Measurements from ENCODE around the gene KIF21A.
"Not testable (repeated sequence)": the region's sequence is repeated elsewhere in the genome, so short reads cannot be mapped to it uniquely, and the experiment has no call there.

Gene KIF21A

DNA sequence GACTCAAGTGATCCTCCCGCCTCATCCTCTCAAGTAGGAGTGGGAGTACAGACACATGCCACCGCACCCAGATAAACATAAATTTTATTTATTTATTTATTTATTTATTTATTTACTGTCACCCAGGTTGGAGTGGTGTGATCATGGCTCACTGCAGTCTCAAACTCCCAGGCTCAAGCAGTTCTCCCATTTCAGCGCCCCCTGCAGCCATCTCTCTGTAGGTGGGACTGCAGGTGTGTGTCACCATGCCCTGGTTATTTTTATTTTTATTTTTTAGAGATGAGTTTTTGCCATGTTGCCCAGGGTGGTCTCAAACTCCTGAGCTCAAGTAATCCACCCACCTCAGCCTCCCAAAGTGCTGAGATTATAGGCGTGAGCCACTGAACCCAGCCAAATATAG, 33.2 kb upstream of the KIF21A start:
- TF ChIP-seq, protein P1, sequence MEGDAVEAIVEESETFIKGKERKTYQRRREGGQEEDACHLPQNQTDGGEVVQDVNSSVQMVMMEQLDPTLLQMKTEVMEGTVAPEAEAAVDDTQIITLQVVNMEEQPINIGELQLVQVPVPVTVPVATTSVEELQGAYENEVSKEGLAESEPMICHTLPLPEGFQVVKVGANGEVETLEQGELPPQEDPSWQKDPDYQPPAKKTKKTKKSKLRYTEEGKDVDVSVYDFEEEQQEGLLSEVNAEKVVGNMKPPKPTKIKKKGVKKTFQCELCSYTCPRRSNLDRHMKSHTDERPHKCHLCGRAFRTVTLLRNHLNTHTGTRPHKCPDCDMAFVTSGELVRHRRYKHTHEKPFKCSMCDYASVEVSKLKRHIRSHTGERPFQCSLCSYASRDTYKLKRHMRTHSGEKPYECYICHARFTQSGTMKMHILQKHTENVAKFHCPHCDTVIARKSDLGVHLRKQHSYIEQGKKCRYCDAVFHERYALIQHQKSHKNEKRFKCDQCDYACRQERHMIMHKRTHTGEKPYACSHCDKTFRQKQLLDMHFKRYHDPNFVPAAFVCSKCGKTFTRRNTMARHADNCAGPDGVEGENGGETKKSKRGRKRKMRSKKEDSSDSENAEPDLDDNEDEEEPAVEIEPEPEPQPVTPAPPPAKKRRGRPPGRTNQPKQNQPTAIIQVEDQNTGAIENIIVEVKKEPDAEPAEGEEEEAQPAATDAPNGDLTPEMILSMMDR (IDR thresholded peaks at IDR 0.05; ENCODE audit: low read depth, low read length, missing control alignments): peak; percentile 15
- H3K4me3 ChIP-seq (ENCODE audit: low read depth, low read length): no peak overlapping the region
- DNase-seq (ENCODE audit: low read depth): no peak

DNA sequence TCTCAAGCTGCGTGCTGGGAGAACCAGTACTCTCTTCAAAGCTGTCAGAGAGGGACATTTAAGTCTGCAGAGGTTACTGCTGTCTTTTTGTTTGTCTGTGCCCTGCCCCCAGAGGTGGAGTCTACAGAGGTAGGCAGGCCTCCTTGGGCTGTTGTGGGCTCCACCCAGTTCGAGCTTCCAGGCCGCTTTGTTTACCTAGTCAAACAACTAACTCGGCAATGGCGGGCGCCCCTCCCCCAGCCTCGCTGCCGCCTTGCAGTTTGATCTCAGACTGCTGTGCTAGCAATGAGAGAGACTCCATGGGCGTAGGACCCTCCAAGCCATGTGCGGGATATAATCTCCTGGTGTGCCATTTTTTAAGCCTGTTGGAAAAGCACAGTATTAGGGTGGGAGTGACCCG, 32.2 kb upstream of the KIF21A start:
- DNase-seq (ENCODE audit: low read depth): not testable (repeated sequence)

GRCh38 chr12:39467432-39467870, 24.5 kb upstream of the KIF21A start:
- TF ChIP-seq, protein P1 (IDR thresholded peaks at IDR 0.05; ENCODE audit: low read depth, low read length, missing control alignments): no peak
- peak; percentile 3 for DNase-seq (ENCODE audit: low read depth)

More for the DNA sequence above, 32.2 kb upstream of the KIF21A start:
- not testable (repeated sequence) for H3K4me3 ChIP-seq (ENCODE audit: low read depth, low read length)

DNA sequence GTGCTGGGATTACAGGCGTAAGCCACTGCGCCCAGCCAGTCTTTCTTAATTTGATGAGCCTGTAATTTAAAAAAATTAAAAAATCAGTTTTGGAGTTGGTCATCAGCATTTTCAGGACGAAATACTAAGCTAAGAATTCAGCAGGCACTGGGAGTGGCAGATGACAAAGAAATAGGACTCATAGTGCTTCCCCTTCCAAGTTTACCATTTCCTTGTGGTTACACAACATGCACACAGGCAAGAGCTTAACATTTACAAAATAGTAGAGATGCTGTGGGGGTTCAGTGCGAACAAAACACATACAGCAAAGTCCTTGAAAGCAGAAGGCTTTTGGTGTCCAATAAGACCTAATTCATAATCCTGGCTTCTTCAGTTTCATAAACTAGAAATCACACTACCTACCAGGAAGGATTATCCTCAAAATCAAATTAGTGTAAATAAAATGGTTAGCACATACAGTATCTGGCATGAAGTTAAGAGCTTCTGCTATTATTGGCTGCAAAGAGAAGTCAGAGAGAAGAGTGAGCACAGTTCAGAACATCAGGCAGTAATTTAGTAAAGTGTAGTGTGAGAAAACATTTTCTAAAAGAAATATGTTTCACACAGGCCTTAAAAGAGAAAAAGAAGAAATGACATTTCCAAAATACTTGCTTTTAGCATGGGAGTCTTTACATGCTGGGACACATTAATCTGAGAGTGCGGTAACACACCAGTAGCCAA, 22.2 kb upstream of the KIF21A start:
- TF ChIP-seq, protein P1 (IDR thresholded peaks at IDR 0.05; ENCODE audit: low read depth, low read length, missing control alignments): no peak
- no peak overlapping the region for H3K4me3 ChIP-seq (ENCODE audit: low read depth, low read length)
- DNase-seq (ENCODE audit: low read depth): no peak

More at GRCh38 chr12:39467432-39467870, 24.5 kb upstream of the KIF21A start:
- H3K4me3 ChIP-seq (ENCODE audit: low read depth, low read length): no peak overlapping the region; the same call in 1 of the 2 replicates

DNA sequence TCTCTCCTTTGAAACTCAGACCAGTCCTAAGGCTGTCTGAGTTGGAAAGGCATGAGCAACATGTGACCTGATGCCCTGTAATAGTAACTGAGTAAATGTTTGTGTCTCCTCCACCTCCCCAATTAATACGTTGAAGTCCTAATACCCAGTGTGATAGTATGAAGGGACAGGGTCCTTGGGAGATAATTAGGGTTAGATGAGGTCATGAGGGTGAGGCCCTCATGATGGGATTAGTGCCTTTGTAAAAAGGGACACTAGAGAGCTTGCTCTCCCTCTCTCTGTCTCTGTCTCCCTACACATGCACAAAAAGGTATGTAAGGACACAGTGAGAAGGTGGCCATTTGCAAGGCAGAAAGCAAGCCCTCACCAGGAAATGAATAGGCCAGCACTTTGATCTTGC, 18.1 kb upstream of the KIF21A start:
- TF ChIP-seq, protein P1 (IDR thresholded peaks at IDR 0.05; ENCODE audit: low read depth, low read length, missing control alignments): no peak
- no peak overlapping the region for H3K4me3 ChIP-seq (ENCODE audit: low read depth, low read length)
- DNase-seq (ENCODE audit: low read depth): no peak

GRCh38 chr12:39459027-39459434, 16.1 kb upstream of the KIF21A start:
- no peak for DNase-seq (ENCODE audit: low read depth)
- TF ChIP-seq, protein P1 (IDR thresholded peaks at IDR 0.05; ENCODE audit: low read depth, low read length, missing control alignments): no peak
- no peak overlapping the region for H3K4me3 ChIP-seq (ENCODE audit: low read depth, low read length)

GRCh38 chr12:39451977-39452376, 9.1 kb upstream of the KIF21A start:
- no peak overlapping the region for H3K4me3 ChIP-seq (ENCODE audit: low read depth, low read length)
- TF ChIP-seq, protein P1 (IDR thresholded peaks at IDR 0.05; ENCODE audit: low read depth, low read length, missing control alignments): no peak
- DNase-seq (ENCODE audit: low read depth): no peak
